ENCODE data around the gene WDR89. TPM values are rescaled to one million over a fixed set of nuclear protein-coding genes. Genes with fewer than 3 reads are reported as not detected.
A peak's percentile ranks its signal among the peaks of the same experiment; 100 is the strongest.

Gene WDR89
- total and polyA plus RNA-seq, 9 of the 15 experiments (the other 6 are each of a cell fraction or from before 2014, with no cell fraction given), result 9.3 to 25.6 (median 16.2) TPM

GRCh38 chr14:63555572-63555971 is 86.1 kb downstream of the WDR89 start (continued):
- TF ChIP-seq ZNF584 (CRISPR knock-in tag; IDR thresholded peaks at IDR 0.05; ENCODE audit: low read depth) (no peak), JUND (IDR thresholded peaks at IDR 0.05; ENCODE audit: borderline replicate concordance, low read depth, low read length) (no peak), JUND (tag; IDR thresholded peaks at IDR 0.05; ENCODE audit: borderline replicate concordance, low read depth, low read length) (no peak), HDAC6 (IDR thresholded peaks at IDR 0.05; ENCODE audit: low read depth, low read length) (no peak)

GRCh38 chr14:63551332-63551731 is 90.3 kb downstream of the WDR89 start:
- H3K4me2 ChIP-seq (ENCODE audit: insufficient read depth, low read length), result no peak overlapping the region
- H2AFZ ChIP-seq (ENCODE audit: low read depth, low read length), result 0 out of 2 replicates have a peak overlapping the region, but pooled peaks have one; percentile 32
- no peaks in the 10 kb centered on the region for H3K9me1 ChIP-seq (ENCODE audit: control insufficient read depth, insufficient read depth, low read length)
- ChIA-PET CTCF (ENCODE audit: low intra/inter-chr PET ratio) (no interaction called here), POLR2A (interaction anchor here (0.8 kb wide), 1 partner anchor 157 kb away, joined by 4 read pairs; no protein-coding TSS in a partner anchor)
- ATAC-seq, result no peak
- intact Hi-C loops (cut with micrococcal nuclease) (no loop called here), in situ Hi-C loops (cut with MboI) (no loop called here)
- 16% methylated on average over 3 of the region's 3 CpGs for WGBS (ENCODE audit: insufficient coverage, low coverage, missing lambda C conversion rate)
- no peak for DNase-seq (ENCODE audit: extremely low read depth in 1 of 4, low spot score in 3 of 4)
- peaks cover 2 to 10% of the 10 kb centered on the region in 2 experiments; a peak in 3 of 5 replicates for H3K4me1 ChIP-seq (replicated peaks in 1 of 2; ENCODE audit: control insufficient read depth in 2 of 2, insufficient read depth in 2 of 2, low read length in 2 of 2)
- H3K9me3 ChIP-seq (replicated peaks; ENCODE audit: control insufficient read depth, insufficient read depth, low read depth, low read length), result no peaks in the 10 kb centered on the region
- no peak overlapping the region for H3K9ac ChIP-seq (ENCODE audit: insufficient read depth in 1 of 2, low read depth in 2 of 2, low read length in 2 of 2)
- H3K79me2 ChIP-seq (ENCODE audit: control insufficient read depth, insufficient read depth, low read length), result no peaks in the 10 kb centered on the region
- no peak for FAIRE-seq
- H3K27ac ChIP-seq (ENCODE audit: extremely low read depth, low read depth, low read length), result no peak overlapping the region
- no peak overlapping the region for H3K4me3 ChIP-seq
- no TSS peak for BruUV-seq (replicated peaks)
- no peaks in the 10 kb centered on the region for H4K20me1 ChIP-seq (replicated peaks; ENCODE audit: control insufficient read depth, insufficient read depth, low read length)
- no peaks in the 10 kb centered on the region for H3K36me3 ChIP-seq (ENCODE audit: control insufficient read depth, insufficient read depth, low read length)
- no peaks in the 10 kb centered on the region for H3K27me3 ChIP-seq (ENCODE audit: control insufficient read depth in 2 of 2, insufficient read depth in 2 of 2, low read length in 2 of 2)
- no peak for TF ChIP-seq MXD1 (CRISPR knock-in tag; IDR thresholded peaks at IDR 0.05; ENCODE audit: borderline replicate concordance, poor library complexity, severe bottlenecking)
- no peak for TF ChIP-seq FOSL1 (tag; conservative IDR thresholded peaks at IDR 0.05)
- TF ChIP-seq TOE1 (IDR thresholded peaks at IDR 0.05; ENCODE audit: borderline replicate concordance), result no peak
- no peak for TF ChIP-seq TOE1 (CRISPR knock-in tag; IDR thresholded peaks at IDR 0.05; ENCODE audit: borderline replicate concordance, low read depth)
- no peak for TF ChIP-seq ZNF239 (CRISPR knock-in tag; IDR thresholded peaks at IDR 0.05)
- TF ChIP-seq GATAD2B (IDR thresholded peaks at IDR 0.05; ENCODE audit: borderline replicate concordance), result no peak
- TF ChIP-seq SRSF7 (optimal IDR thresholded peaks at IDR 0.05; ENCODE audit: low read depth, low read length), result no peak
- TF ChIP-seq TFAP4 (CRISPR knock-in tag; IDR thresholded peaks at IDR 0.05; ENCODE audit: borderline replicate concordance), result no peak
- no peak for TF ChIP-seq ZNF282 (CRISPR knock-in tag; IDR thresholded peaks at IDR 0.05)
- TF ChIP-seq ATF7 (IDR thresholded peaks at IDR 0.05), result no peak
